Neural cell (in vitro differentiated cells): ENCODE measurements around the gene CWC27. TPM values are rescaled to one million over a fixed set of nuclear protein-coding genes. Genes with fewer than 3 reads are reported as not detected.

ENCODE experiments used
- H2AFZ ChIP-seq: fragments of 200-600, 300-800 bp; sonication (generic), shearing (Covaris generic); 2 replicates; pipeline ENCODE4 v1.6.0; 2014; ENCODE audit warnings: low read depth, mild to moderate bottlenecking, antibody characterized with exemption, low read length, moderate library complexity
- H3F3A ChIP-seq: fragments of 200-600 bp; shearing (Covaris generic); 2 replicates; pipeline ENCODE4 v1.6.1; 2016; ENCODE audit warnings: mild to moderate bottlenecking, moderate library complexity, mixed read lengths, antibody characterized with exemption, low read length; ENCODE audit not compliant: insufficient read depth, poor library complexity, severe bottlenecking
- H3K27ac ChIP-seq: fragments of 200-600, 300-800 bp; sonication (generic), shearing (Covaris generic); 2 replicates; pipeline ENCODE4 v1.5.1; 2014; ENCODE audit warnings: mild to moderate bottlenecking, low read length, moderate library complexity
- H3K27me3 ChIP-seq: fragments of 300-800, 200-600 bp; sonication (generic), shearing (Covaris generic); 2 replicates; pipeline ENCODE4 v1.6.0; 2014; ENCODE audit warnings: mild to moderate bottlenecking, low read depth, low read length, moderate library complexity; ENCODE audit not compliant: insufficient read depth
- H3K36me3 ChIP-seq: fragments of 300-800, 200-600 bp; sonication (generic), shearing (Covaris generic); 2 replicates; pipeline ENCODE4 v1.5.1; 2014; ENCODE audit warnings: mild to moderate bottlenecking, antibody characterized with exemption, low read length, moderate library complexity; ENCODE audit not compliant: insufficient read depth
- H3K4me2 ChIP-seq: fragments of 300-800, 200-600 bp; sonication (generic), shearing (Covaris generic); 2 replicates; pipeline ENCODE4 v1.6.0; 2014; ENCODE audit warnings: mild to moderate bottlenecking, low read length
- H3K4me3 ChIP-seq: fragments of 300-800, 200-600 bp; sonication (generic), shearing (Covaris generic); 2 replicates; pipeline ENCODE4 v1.5.1; 2014; ENCODE audit warnings: mild to moderate bottlenecking, low read length, moderate library complexity
- H3K79me2 ChIP-seq: fragments of 200-600 bp; shearing (Covaris generic); replicated peaks from 2 replicates; pipeline ENCODE4 v1.6.0; 2014; ENCODE audit warnings: mild to moderate bottlenecking, low read length, moderate library complexity; ENCODE audit not compliant: insufficient read depth
- H3K9ac ChIP-seq: fragments of 300-800, 200-600 bp; sonication (generic), shearing (Covaris generic); 2 replicates; pipeline ENCODE4 v1.6.1; 2016; ENCODE audit warnings: mild to moderate bottlenecking, low read length, mixed read lengths
- H3K9me2 ChIP-seq: fragments of 200-600 bp; shearing (Covaris generic); 2 replicates; pipeline ENCODE4 v1.6.1; 2016; ENCODE audit warnings: mild to moderate bottlenecking, low read length, mixed read lengths; ENCODE audit not compliant: insufficient read depth
- H3K9me3 ChIP-seq: fragments of 200-600, 300-800 bp; sonication (generic), shearing (Covaris generic); 2 replicates; pipeline ENCODE4 v1.6.1; 2016; ENCODE audit warnings: mild to moderate bottlenecking, mixed run types, low read length, moderate library complexity, mixed read lengths
- H4K20me1 ChIP-seq: fragments of 200-600 bp; shearing (Covaris generic); 2 replicates; pipeline ENCODE4 v1.6.1; 2016; ENCODE audit warnings: mild to moderate bottlenecking, mixed run types; ENCODE audit not compliant: insufficient read depth
- CTCF ChIP-seq: fragments of 450-650 bp; IDR thresholded peaks from 2 replicates; pipeline ENCODE4 v1.5.1; 2014; ENCODE audit warnings: antibody characterized with exemption, mild to moderate bottlenecking, moderate library complexity; ENCODE audit not compliant: poor library complexity, severe bottlenecking
- EP300 ChIP-seq: fragments of 450-650 bp; conservative IDR thresholded peaks from 2 replicates; pipeline ENCODE4 v1.6.1; 2014; ENCODE audit warnings: antibody characterized with exemption, mild to moderate bottlenecking, moderate library complexity; ENCODE audit not compliant: poor library complexity, severe bottlenecking
- EZH2 ChIP-seq: fragments of 200-600, 300-800 bp; shearing (Covaris generic), sonication (generic); IDR thresholded peaks from 2 replicates; pipeline ENCODE4 v1.6.1; 2014; ENCODE audit warnings: antibody characterized with exemption, low read length, borderline replicate concordance, mild to moderate bottlenecking; ENCODE audit not compliant: insufficient read depth, poor library complexity, severe bottlenecking
- MXI1 ChIP-seq: fragments of 450-650 bp; conservative IDR thresholded peaks from 2 replicates; pipeline ENCODE4 v1.6.1; 2014; ENCODE audit warnings: antibody characterized with exemption, mild to moderate bottlenecking; ENCODE audit not compliant: poor library complexity, severe bottlenecking
- POLR2AphosphoS5 ChIP-seq: IDR thresholded peaks from 2 replicates; pipeline ENCODE4 v1.6.1; 2012
- RAD21 ChIP-seq: fragments of 450-650 bp; conservative IDR thresholded peaks from 2 replicates; pipeline ENCODE4 v1.6.1; 2014; ENCODE audit warnings: antibody characterized with exemption, mild to moderate bottlenecking, moderate library complexity
- REST ChIP-seq: IDR thresholded peaks from 2 replicates; pipeline ENCODE4 v1.6.1; 2012; ENCODE audit warnings: borderline replicate concordance
- SMC3 ChIP-seq: fragments of 450-650 bp; conservative IDR thresholded peaks from 2 replicates; pipeline ENCODE4 v1.6.1; 2014; ENCODE audit warnings: antibody characterized with exemption, mild to moderate bottlenecking, moderate library complexity; ENCODE audit not compliant: poor library complexity
- TAF1 ChIP-seq: IDR thresholded peaks from 2 replicates; pipeline ENCODE4 v1.6.1; 2012; ENCODE audit warnings: low read depth
- polyA plus RNA-seq: library from polyadenylated mRNA; depleted of rRNA; stranded (reverse); fragments of >200 nt; gene quantifications from 2 replicates; pipeline ENCODE4 v1.2.3, GENCODE V29; 2014

CWC27 gene
- polyA plus RNA-seq, 1 donor from 2014 or later = 26.2 TPM

DNA sequence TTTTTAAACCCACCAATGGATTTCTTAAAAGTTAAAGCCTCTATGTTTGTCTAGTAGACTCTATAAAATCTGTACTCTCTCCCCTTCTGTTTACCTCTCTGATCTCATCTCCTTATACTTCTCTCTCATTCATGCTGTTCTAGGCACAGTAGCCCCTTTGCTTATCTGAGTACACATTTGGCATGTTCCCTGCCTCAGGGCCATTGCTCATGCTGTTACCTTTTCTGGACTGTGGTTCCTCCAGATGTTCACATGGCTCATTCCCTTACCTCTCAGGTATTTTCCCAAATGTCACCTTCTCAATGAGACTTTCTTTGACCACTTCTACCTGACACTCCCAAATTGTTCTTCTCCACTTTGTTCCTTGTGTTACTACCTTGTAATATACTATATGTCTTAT lies 176.1 kb downstream of the CWC27 start:
- H3K27me3 ChIP-seq = no peaks in the 10 kb centered on the region
- H3K4me2 ChIP-seq = no peak overlapping the region
- H3F3A ChIP-seq = no peaks in the 10 kb centered on the region
- TF ChIP-seq RAD21 (no peak), MXI1 (no peak), EP300 (no peak), REST (no peak), SMC3 (no peak), POLR2AphosphoS5 (no peak), CTCF (no peak), TAF1 (no peak)
- no peaks in the 10 kb centered on the region for H3K9me2 ChIP-seq
- no peak overlapping the region for H3K4me3 ChIP-seq
- no peak overlapping the region for H3K9ac ChIP-seq
- no peaks in the 10 kb centered on the region for H4K20me1 ChIP-seq
- no peak overlapping the region for H3K27ac ChIP-seq
- no peak overlapping the region for H2AFZ ChIP-seq
- H3K79me2 ChIP-seq = no peaks in the 10 kb centered on the region
- no peaks in the 10 kb centered on the region for H3K36me3 ChIP-seq
- no peaks in the 10 kb centered on the region for H3K9me3 ChIP-seq

GRCh38 chr5:64947031-64947430 lies 178.3 kb downstream of the CWC27 start:
- no peaks in the 10 kb centered on the region for H3K79me2 ChIP-seq
- H3K27ac ChIP-seq = no peak overlapping the region
- no peaks in the 10 kb centered on the region for H3K36me3 ChIP-seq
- no peaks in the 10 kb centered on the region for H3K27me3 ChIP-seq
- no peaks in the 10 kb centered on the region for H3K9me3 ChIP-seq
- H3K4me3 ChIP-seq = no peak overlapping the region
- no peaks in the 10 kb centered on the region for H3K9me2 ChIP-seq
- no peak overlapping the region for H3K4me2 ChIP-seq
- no peak overlapping the region for H2AFZ ChIP-seq
- no peaks in the 10 kb centered on the region for H4K20me1 ChIP-seq
- TF ChIP-seq RAD21 (no peak), EP300 (no peak), POLR2AphosphoS5 (no peak), SMC3 (no peak), TAF1 (no peak)
- H3K9ac ChIP-seq = no peak overlapping the region
- no peaks in the 10 kb centered on the region for H3F3A ChIP-seq

- TF ChIP-seq CTCF = no peak
- TF ChIP-seq EZH2 = no peak
- Histone ChIP-seq H3K27ac (no peak overlapping the region), H3F3A (no peaks in the 10 kb centered on the region), H3K4me3 (no peak overlapping the region), H4K20me1 (no peaks in the 10 kb centered on the region), H3K79me2 (no peaks in the 10 kb centered on the region), H3K4me2 (no peak overlapping the region), H3K27me3 (no peaks in the 10 kb centered on the region), H3K36me3 (no peaks in the 10 kb centered on the region), H3K9me3 (no peaks in the 10 kb centered on the region), H3K9me2 (no peaks in the 10 kb centered on the region), H2AFZ (no peak overlapping the region), H3K9ac (no peak overlapping the region)
These were observed 179.1 kb downstream of the CWC27 start for GRCh38 chr5:64947801-64948200.
